Common myeloid progenitor, CD34-positive (primary cell): ENCODE data around the gene CDC42BPB.

ENCODE experiments used
- CTCF ChIA-PET: fragments of 350-600 bp; sonication (Branson Sonifier 250); formaldehyde crosslinking; loops from one replicate; lab custom pipeline; 2021; ENCODE audit warnings: antibody characterized with exemption; lab: Charles Lee
- POLR2A ChIA-PET: fragments of 350-600 bp; sonication (Branson Sonifier 250); formaldehyde crosslinking; loops from one replicate; lab custom pipeline; 2021; ENCODE audit warnings: antibody characterized with exemption; lab: Charles Lee
- DNase-seq, 3 donors: peaks; one replicate each; pipeline versions ENCODE4 v3.0.0 to v3.0.0-alpha.2; 2013
- H3K27ac ChIP-seq, 2 experiments: 1 replicate in 1 of 2; 2 replicates in 1 of 2; pipeline ENCODE4 v1.7.0; 2013; ENCODE audit warnings: inconsistent platforms in 2 of 2, low read length in 2 of 2, mild to moderate bottlenecking in 2 of 2, low read depth in 1 of 2, moderate library complexity in 1 of 2; ENCODE audit not compliant: severe bottlenecking in 2 of 2, insufficient read depth in 1 of 2, poor library complexity in 1 of 2
- H3K27me3 ChIP-seq, 5 experiments: replicated peaks in 2 of 5; 1 replicate in 3 of 5; 2 replicates in 2 of 5; pipeline versions ENCODE4 v1.6.1 to v1.7.0; 2013; ENCODE audit warnings: low read length in 4 of 5, mild to moderate bottlenecking in 2 of 5, moderate library complexity in 2 of 5, inconsistent platforms in 1 of 5; ENCODE audit not compliant: insufficient read depth in 5 of 5, control insufficient read depth in 4 of 5
- H3K36me3 ChIP-seq, 4 experiments: 1 replicate in 2 of 4; 2 replicates in 2 of 4; pipeline versions ENCODE4 v1.6.1 to v1.7.0; 2013; ENCODE audit warnings: low read length in 3 of 4, control low read depth in 1 of 4, mild to moderate bottlenecking in 1 of 4; ENCODE audit not compliant: control insufficient read depth in 4 of 4, insufficient read depth in 4 of 4
- H3K4me1 ChIP-seq, 4 experiments: 1 replicate in 3 of 4; 2 replicates in 1 of 4; pipeline versions ENCODE4 v1.6.1 to v1.7.1; 2013; ENCODE audit warnings: low read length in 3 of 4, mild to moderate bottlenecking in 3 of 4, control low read depth in 1 of 4, inconsistent platforms in 1 of 4, moderate library complexity in 1 of 4; ENCODE audit not compliant: control insufficient read depth in 4 of 4, insufficient read depth in 4 of 4; ENCODE audit errors: control extremely low read depth in 1 of 4
- H3K4me3 ChIP-seq, 7 experiments: 1 replicate in 4 of 7; 2 replicates in 3 of 7; pipeline versions ENCODE4 v1.5.1 to v1.7.0; 2013; ENCODE audit warnings: mild to moderate bottlenecking in 7 of 7, low read length in 6 of 7, moderate library complexity in 6 of 7, inconsistent platforms in 2 of 7, low read depth in 2 of 7, control low read depth in 1 of 7; ENCODE audit not compliant: insufficient read depth in 4 of 7, control insufficient read depth in 1 of 7; ENCODE audit errors: extremely low read depth in 1 of 7
- H3K9me3 ChIP-seq, 5 experiments: 1 replicate in 4 of 5; 2 replicates in 1 of 5; pipeline versions ENCODE4 v1.6.1 to v1.7.1; 2013; ENCODE audit warnings: low read length in 4 of 5, mild to moderate bottlenecking in 2 of 5, inconsistent platforms in 1 of 5, low read depth in 1 of 5, moderate library complexity in 1 of 5; ENCODE audit not compliant: control insufficient read depth in 4 of 5, insufficient read depth in 2 of 5; ENCODE audit errors: control extremely low read depth in 1 of 5
- WGBS: methylation state at CpG from one replicate; pipeline ENCODE4 v1.1.5; 2013; ENCODE audit not compliant: insufficient coverage; 5-methylcytosine and 5-hydroxymethylcytosine counted together

The CDC42BPB gene

DNA sequence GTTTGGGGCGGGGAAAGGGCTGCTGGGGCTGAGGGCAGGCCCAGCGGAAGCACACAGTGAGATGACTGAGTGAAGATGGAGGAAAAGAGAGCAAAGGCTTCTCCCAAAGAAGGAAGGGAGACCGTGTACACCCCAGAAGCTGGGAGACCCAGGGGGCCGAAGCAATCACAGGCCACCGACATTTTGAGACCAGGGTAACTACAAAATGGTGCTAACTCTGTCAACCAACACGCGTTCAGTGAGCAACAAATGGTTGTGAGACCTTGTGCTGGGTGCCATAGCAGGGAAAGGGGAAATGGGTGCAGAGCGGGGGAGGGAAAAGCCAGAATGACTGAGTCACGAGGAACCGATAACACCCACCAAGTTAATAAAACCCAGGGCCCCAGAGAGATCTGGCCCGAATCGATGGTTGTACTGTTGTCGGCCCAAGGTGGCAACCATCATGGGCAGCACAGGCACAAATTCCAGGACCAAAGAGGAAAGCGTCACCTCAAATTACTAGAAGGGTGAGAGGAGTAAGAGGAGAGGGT lies 50.3 kb downstream of the CDC42BPB start:
- ChIA-PET CTCF (interaction anchor here (1.1 kb wide), 1 partner anchor 19 kb away, joined by 3 read pairs; no protein-coding TSS in a partner anchor), POLR2A (no interaction called here)
- H3K4me1 ChIP-seq, result no peaks in the 10 kb centered on the region
- no peak overlapping the region for H3K27ac ChIP-seq
- no peaks in the 10 kb centered on the region for H3K9me3 ChIP-seq
- H3K4me3 ChIP-seq, result no peak overlapping the region
- H3K36me3 ChIP-seq, result peaks cover 0 to 9% (median 0%) of the 10 kb centered on the region in 4 experiments
- no peaks in the 10 kb centered on the region for H3K27me3 ChIP-seq
- DNase-seq, result no peak
- WGBS, result 95% methylated on average over 9 of the region's 14 CpGs

DNA sequence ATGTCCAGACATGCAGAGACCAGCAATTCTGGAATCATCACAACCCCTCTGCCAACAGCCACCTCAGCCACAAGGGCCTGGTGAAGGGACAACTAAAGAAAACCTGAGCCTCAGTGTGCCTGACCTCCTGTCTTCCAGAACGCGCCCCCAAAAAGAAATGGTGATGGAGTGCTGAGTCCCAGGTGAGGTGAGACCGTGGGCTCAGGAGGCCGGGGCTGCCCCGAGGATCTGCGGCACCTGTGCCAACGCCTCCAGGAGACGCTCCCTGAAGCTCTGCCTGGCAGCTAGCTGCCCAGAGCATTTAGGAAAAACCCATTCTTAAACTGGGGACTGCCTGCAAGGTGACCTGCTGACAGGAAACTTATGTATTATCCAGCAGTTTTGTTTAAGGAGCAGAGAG lies 51.2 kb downstream of the CDC42BPB start:
- Histone ChIP-seq H3K27ac (no peak overlapping the region), H3K9me3 (no peaks in the 10 kb centered on the region), H3K36me3 (peaks cover 0 to 15% (median 0%) of the 10 kb centered on the region in 4 experiments), H3K27me3 (no peaks in the 10 kb centered on the region), H3K4me3 (no peak overlapping the region), H3K4me1 (no peaks in the 10 kb centered on the region)
- no peak for DNase-seq
- POLR2A ChIA-PET, result no interaction called here
- WGBS, result 98% methylated on average over 6 of the region's 8 CpGs
- CTCF ChIA-PET, result interaction anchor here (1.1 kb wide), 1 partner anchor 20 kb away, joined by 3 read pairs; no protein-coding TSS in a partner anchor

DNA sequence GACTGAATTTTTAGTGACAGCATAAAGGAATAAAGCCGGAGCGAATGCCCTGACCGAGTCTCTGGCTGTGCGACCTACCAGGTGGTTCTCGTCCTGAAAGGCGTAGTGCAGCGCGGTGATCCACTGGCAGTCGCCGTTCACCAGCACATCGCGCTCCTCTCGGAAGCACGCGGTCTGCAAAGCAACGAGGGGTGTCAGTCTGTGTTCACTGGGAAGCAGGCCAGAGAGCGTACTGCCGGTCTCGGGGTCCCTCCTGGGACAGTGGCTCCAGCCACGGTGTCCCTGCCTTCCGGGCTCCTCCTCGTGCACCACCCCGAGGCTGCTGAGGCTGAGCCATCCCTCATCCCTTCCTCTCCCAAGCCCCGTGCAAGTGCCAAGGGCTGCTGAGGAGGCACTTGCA lies 53.5 kb downstream of the CDC42BPB start:
- Histone ChIP-seq H3K36me3 (peaks cover 0 to 15% (median 0%) of the 10 kb centered on the region in 4 experiments), H3K9me3 (no peaks in the 10 kb centered on the region), H3K4me1 (no peaks in the 10 kb centered on the region), H3K27ac (no peak overlapping the region), H3K4me3 (no peak overlapping the region), H3K27me3 (no peaks in the 10 kb centered on the region)
- over 99% methylated on average over 23 of the region's 24 CpGs for WGBS
- ChIA-PET POLR2A (no interaction called here), CTCF (interaction anchor here (0.6 kb wide), 1 partner anchor 816 kb away, joined by 3 read pairs; no protein-coding TSS in a partner anchor)
- DNase-seq, result no peak

DNA sequence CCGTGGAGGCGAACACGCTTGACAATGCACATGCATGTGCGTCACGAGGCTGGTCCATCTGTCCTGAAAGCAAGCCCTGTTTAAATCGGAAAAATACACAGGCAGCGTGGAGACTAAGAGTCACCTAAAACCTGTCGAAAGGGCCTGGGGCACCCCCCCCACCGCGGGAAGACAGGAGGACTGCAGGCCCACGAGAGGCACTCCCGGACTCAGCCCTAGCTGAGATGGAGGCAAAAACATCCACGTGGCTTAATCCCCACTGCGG lies 54.1 kb downstream of the CDC42BPB start:
- H3K9me3 ChIP-seq, result no peaks in the 10 kb centered on the region
- H3K27me3 ChIP-seq, result no peaks in the 10 kb centered on the region
- ChIA-PET POLR2A (no interaction called here), CTCF (interaction anchor here (0.6 kb wide), 1 partner anchor 816 kb away, joined by 3 read pairs; no protein-coding TSS in a partner anchor)
- no peak overlapping the region for H3K27ac ChIP-seq
- 95% methylated on average over 14 of the region's 14 CpGs for WGBS
- H3K36me3 ChIP-seq, result peaks cover 0 to 14% (median 0%) of the 10 kb centered on the region in 4 experiments
- no peak overlapping the region for H3K4me3 ChIP-seq
- DNase-seq, result no peak
- no peaks in the 10 kb centered on the region for H3K4me1 ChIP-seq

DNA sequence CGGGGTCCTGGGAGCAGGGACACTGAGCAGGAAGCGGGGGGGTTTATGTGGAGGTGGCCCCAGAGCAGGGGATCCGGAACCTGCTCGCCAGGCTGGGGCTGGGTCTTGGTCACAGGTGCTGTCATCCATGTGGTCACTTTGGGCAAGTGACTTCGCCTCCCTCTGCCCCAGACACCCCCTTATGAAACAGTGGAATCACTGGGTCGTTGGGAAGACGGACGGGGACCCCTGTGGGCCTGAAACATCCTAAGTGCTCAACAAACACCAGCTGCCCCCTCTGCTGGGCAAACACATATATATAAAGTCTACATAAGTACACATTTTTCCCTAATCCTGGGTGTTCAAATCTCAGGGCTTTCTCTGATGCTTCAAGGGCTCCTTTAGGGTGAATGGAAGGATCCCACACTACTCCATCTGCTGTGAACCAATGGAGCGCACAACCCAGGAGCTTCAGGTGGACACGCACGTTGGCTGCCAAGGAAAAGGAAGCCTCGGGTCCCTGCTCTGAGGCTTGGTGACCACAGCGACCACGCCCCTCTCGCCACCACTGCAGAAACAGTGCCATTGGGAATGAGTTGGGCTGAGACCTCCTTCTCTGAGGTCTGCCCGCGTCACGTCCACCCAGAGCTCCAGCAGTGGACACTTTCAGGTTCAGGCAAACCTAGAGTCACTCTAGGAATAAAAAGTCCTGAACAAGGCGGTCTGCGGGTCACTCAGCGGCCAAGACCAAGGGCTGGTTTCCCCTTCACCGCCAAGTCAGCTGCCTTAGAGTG lies 54.6 kb downstream of the CDC42BPB start:
- H3K4me1 ChIP-seq, result no peaks in the 10 kb centered on the region
- ChIA-PET CTCF (no interaction called here), POLR2A (interaction anchor here (0.7 kb wide), 1 partner anchor 72 kb away, joined by 3 read pairs; no protein-coding TSS in a partner anchor)
- peaks cover 0 to 13% (median 0%) of the 10 kb centered on the region in 4 experiments for H3K36me3 ChIP-seq
- peak in 2 of 3 donors; percentile 14 to 19 for DNase-seq
- no peak overlapping the region for H3K4me3 ChIP-seq
- H3K27me3 ChIP-seq, result no peaks in the 10 kb centered on the region
- no peaks in the 10 kb centered on the region for H3K9me3 ChIP-seq
- WGBS, result 92% methylated on average over 17 of the region's 22 CpGs
- H3K27ac ChIP-seq, result no peak overlapping the region

DNA sequence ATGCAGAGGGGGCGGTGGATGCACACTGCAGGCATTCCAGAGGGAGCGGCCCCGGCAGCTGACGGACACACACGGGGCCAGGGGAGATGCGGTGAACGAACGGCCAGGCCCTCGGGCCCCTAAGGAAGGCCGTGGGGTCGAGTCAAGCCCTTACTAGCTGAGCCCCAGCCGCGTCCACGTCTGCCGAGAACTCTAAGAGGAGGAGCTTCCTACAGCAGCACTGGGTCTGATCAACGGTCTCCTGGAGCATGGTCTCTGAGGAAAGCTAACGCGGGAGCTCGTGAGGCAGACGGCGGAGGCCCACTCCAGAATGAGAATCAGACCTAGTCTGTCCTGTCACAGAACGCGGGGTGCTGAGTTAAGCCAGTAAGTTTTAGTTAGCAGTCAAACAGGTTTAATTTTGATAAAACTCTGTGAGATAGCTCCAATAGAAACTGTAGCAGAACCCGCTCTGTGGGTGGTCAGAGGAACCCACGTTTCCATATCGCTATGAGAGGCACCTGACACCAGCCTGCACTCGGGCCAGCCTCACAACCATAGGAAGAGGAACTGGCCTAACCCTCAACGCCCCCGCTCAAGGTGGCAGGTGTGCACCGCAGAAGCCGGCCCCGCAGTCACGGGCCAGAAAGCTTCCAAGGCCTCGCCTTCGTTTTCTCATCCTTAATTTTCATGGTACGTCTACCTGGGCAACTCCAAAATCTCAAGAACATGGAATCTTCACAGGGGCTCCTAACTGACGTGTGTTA lies 55.5 kb downstream of the CDC42BPB start:
- Histone ChIP-seq H3K27me3 (no peaks in the 10 kb centered on the region), H3K27ac (no peak overlapping the region), H3K36me3 (peaks cover 0 to 13% (median 0%) of the 10 kb centered on the region in 4 experiments), H3K9me3 (no peaks in the 10 kb centered on the region), H3K4me1 (no peaks in the 10 kb centered on the region), H3K4me3 (no peak overlapping the region)
- ChIA-PET CTCF (no interaction called here), POLR2A (interaction anchor here (0.7 kb wide), 1 partner anchor 71 kb away, joined by 3 read pairs; no protein-coding TSS in a partner anchor)
- 95% methylated on average over 37 of the region's 37 CpGs for WGBS
- no peak for DNase-seq
